Trophoblast cell (in vitro differentiated cells and primary cell): ENCODE results near the gene CYP2E1.
"Not testable (repeated sequence)": the region's sequence is repeated elsewhere in the genome, so short reads cannot be mapped to it uniquely, and the experiment has no call there.

Source experiments
- DNase-seq, 2 donors: peaks; one replicate each; pipeline ENCODE4 v3.0.0-alpha.2; 2016
- H2AFZ ChIP-seq: 2 replicates; pipeline ENCODE4 v1.6.1; 2013; ENCODE audit warnings: low read length, moderate library complexity, mild to moderate bottlenecking; ENCODE audit not compliant: insufficient read depth, poor library complexity
- H2AK5ac ChIP-seq: 2 replicates; pipeline ENCODE4 v1.6.1; 2013; ENCODE audit warnings: mild to moderate bottlenecking, low read length
- H2BK120ac ChIP-seq: 2 replicates; pipeline ENCODE4 v1.6.1; 2013; ENCODE audit warnings: low read length, mild to moderate bottlenecking, moderate library complexity; ENCODE audit not compliant: insufficient read depth, poor library complexity
- H2BK12ac ChIP-seq: 2 replicates; pipeline ENCODE4 v1.6.1; 2013; ENCODE audit warnings: mild to moderate bottlenecking, low read length, moderate library complexity
- H2BK5ac ChIP-seq: 2 replicates; pipeline ENCODE4 v1.6.1; 2013; ENCODE audit warnings: low read length, low read depth, moderate library complexity, mild to moderate bottlenecking; ENCODE audit not compliant: poor library complexity
- H3K14ac ChIP-seq: 2 replicates; pipeline ENCODE4 v1.6.1; 2013; ENCODE audit warnings: mild to moderate bottlenecking, low read length
- H3K18ac ChIP-seq: 2 replicates; pipeline ENCODE4 v1.6.1; 2013; ENCODE audit warnings: mild to moderate bottlenecking, low read length
- H3K23ac ChIP-seq: 2 replicates; pipeline ENCODE4 v1.6.1; 2013; ENCODE audit warnings: low read length
- H3K27ac ChIP-seq: 2 replicates; pipeline ENCODE4 v1.5.1; 2013; ENCODE audit warnings: low read depth, mild to moderate bottlenecking, inconsistent platforms, low read length, moderate library complexity
- H3K27me3 ChIP-seq: 2 replicates; pipeline ENCODE4 v1.6.1; 2013; ENCODE audit warnings: inconsistent platforms, mild to moderate bottlenecking, low read length, moderate library complexity; ENCODE audit not compliant: insufficient read depth
- H3K36me3 ChIP-seq, 2 experiments: 1 replicate in 1 of 2; 2 replicates in 1 of 2; pipeline ENCODE4 v1.6.1; 2013; ENCODE audit warnings: low read length in 2 of 2, mild to moderate bottlenecking in 2 of 2, moderate library complexity in 1 of 2; ENCODE audit not compliant: insufficient read depth in 2 of 2, control insufficient read depth in 1 of 2
- H3K4ac ChIP-seq: 2 replicates; pipeline ENCODE4 v1.6.1; 2013; ENCODE audit warnings: low read depth, mild to moderate bottlenecking, low read length, moderate library complexity
- H3K4me1 ChIP-seq, 2 experiments: 1 replicate in 1 of 2; 2 replicates in 1 of 2; pipeline ENCODE4 v1.6.1; 2013; ENCODE audit warnings: low read length in 2 of 2, mild to moderate bottlenecking in 2 of 2, moderate library complexity in 1 of 2; ENCODE audit not compliant: insufficient read depth in 2 of 2, control insufficient read depth in 1 of 2
- H3K4me2 ChIP-seq: 2 replicates; pipeline ENCODE4 v1.6.1; 2013; ENCODE audit warnings: inconsistent platforms, mild to moderate bottlenecking, low read length, moderate library complexity
- H3K4me3 ChIP-seq: 2 replicates; pipeline ENCODE4 v1.5.1; 2013; ENCODE audit warnings: mild to moderate bottlenecking, low read depth, low read length, inconsistent platforms
- H3K79me1 ChIP-seq: one replicate; pipeline ENCODE4 v1.6.1; 2013; ENCODE audit warnings: low read length
- H3K79me2 ChIP-seq: 2 replicates; pipeline ENCODE4 v1.6.1; 2013; ENCODE audit warnings: low read length, mild to moderate bottlenecking; ENCODE audit not compliant: control insufficient read depth, insufficient read depth, poor library complexity
- H3K9ac ChIP-seq: 2 replicates; pipeline ENCODE4 v1.6.1; 2013; ENCODE audit warnings: mild to moderate bottlenecking, low read length
- H3K9me3 ChIP-seq: 2 replicates; pipeline ENCODE4 v1.6.1; 2013; ENCODE audit warnings: low read depth, mild to moderate bottlenecking, control low read depth, inconsistent platforms, low read length; ENCODE audit not compliant: insufficient read depth
- H4K12ac ChIP-seq: 2 replicates; pipeline ENCODE4 v1.6.1; 2013; ENCODE audit warnings: low read depth, mild to moderate bottlenecking, low read length, moderate library complexity
- H4K8ac ChIP-seq: 2 replicates; pipeline ENCODE4 v1.6.1; 2013; ENCODE audit warnings: low read depth, mild to moderate bottlenecking, low read length, moderate library complexity
- H4K91ac ChIP-seq: one replicate; pipeline ENCODE4 v1.6.1; 2013; ENCODE audit warnings: low read depth, mild to moderate bottlenecking, low read length, moderate library complexity
- WGBS: extraction: QIAGEN DNeasy Blood & Tissue Kit; methylation state at CpG from one replicate; pipeline ENCODE4 v1.1.7; 2013; ENCODE audit warnings: missing lambda C conversion rate; ENCODE audit not compliant: insufficient read length, insufficient coverage; ENCODE audit errors: extremely low coverage; 5-methylcytosine and 5-hydroxymethylcytosine counted together

CYP2E1 gene

DNA sequence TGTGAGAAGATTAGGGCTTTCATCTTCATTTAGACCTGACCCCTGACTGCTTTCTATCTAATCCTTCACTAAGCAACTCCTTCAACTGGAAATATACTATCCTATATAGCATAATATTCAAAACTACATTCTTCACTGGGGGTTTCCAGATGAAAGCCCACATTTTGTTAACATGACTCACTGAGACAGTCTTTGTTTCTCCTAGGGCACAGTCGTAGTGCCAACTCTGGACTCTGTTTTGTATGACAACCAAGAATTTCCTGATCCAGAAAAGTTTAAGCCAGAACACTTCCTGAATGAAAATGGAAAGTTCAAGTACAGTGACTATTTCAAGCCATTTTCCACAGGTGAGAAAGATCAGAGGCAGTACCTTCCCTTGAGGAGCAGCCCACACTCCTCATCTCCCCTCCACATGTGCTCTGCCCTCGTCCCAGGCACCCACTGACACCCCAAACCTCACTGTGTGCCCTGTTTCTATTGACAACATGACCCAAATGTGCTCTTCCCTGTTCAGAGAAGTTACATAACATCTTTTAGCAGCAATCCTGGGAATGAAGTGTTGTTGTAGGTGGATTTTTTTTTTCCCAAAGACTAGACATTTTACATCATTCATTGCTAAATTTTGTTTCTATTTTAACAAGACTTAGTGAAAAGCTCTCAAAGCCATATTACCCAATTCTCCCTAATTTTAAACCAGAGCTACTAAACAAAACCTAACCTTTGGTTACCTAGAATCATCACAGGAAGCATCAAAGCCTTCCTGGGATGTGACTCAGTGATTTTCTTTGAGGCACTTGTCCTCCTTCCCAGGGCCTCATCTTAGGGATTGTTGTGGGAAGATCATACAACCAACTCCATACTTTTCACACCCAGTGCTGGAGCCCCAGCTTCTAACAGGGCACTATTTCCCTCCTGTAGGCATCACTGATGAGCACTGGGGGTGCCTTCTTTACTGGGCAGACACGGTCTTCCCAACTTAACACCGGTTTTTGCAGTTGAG is 10.7 kb downstream of the CYP2E1 start:
- no peak overlapping the region for H3K4ac ChIP-seq
- no peak overlapping the region for H3K9ac ChIP-seq
- no peak overlapping the region for H4K91ac ChIP-seq
- H4K12ac ChIP-seq, result no peak overlapping the region
- H2AK5ac ChIP-seq, result no peak overlapping the region
- no peaks in the 10 kb centered on the region for H3K79me2 ChIP-seq
- no peak overlapping the region for H3K23ac ChIP-seq
- H3K27ac ChIP-seq, result no peak overlapping the region
- no peaks in the 10 kb centered on the region for H3K36me3 ChIP-seq
- no CpG with 5 or more reads among the region's 4 CpGs for WGBS
- no peak overlapping the region for H2BK120ac ChIP-seq
- H4K8ac ChIP-seq, result no peak overlapping the region
- H2AFZ ChIP-seq, result no peak overlapping the region
- no peak overlapping the region for H3K18ac ChIP-seq
- DNase-seq, result no peak
- no peaks in the 10 kb centered on the region for H3K79me1 ChIP-seq
- H3K4me1 ChIP-seq, result no peaks in the 10 kb centered on the region
- H3K4me2 ChIP-seq, result no peak overlapping the region
- H3K9me3 ChIP-seq, result peaks cover 37% of the 10 kb centered on the region
- H2BK12ac ChIP-seq, result no peak overlapping the region
- H3K14ac ChIP-seq, result no peak overlapping the region
- peak overlapping the region; percentile 50 for H3K4me3 ChIP-seq
- H2BK5ac ChIP-seq, result no peak overlapping the region
- H3K27me3 ChIP-seq, result no peaks in the 10 kb centered on the region

DNA sequence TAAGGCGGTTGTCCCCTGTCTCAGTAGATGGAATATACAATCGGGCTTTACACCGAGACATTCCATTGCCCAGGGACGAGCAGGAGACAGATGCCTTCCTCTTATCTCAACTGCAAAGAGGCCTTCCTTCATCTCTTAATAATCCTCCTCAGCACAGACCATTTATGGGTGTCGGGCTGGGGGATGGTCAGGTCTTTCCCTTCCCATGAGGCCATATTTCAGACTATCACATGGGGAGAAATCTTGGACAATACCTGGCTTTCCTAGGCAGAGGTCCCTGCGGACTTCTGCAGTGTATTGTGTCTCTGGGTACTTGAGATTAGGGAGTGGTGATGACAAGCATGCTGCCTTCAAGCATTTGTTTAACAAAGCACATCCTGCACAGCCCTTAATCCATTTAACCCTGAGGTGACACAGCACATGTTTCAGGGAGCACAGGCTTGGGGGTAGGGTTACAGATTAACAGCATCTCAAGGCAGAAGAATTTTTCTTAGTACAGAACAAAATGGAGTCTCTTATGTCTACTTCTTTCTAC is 14.3 kb downstream of the CYP2E1 start:
- not testable (repeated sequence) for H2BK5ac ChIP-seq, H3K4me3 ChIP-seq, H3K27me3 ChIP-seq, H3K27ac ChIP-seq, H2AFZ ChIP-seq, H3K23ac ChIP-seq, H3K9ac ChIP-seq, H3K4me1 ChIP-seq, H2AK5ac ChIP-seq, H3K18ac ChIP-seq, H4K8ac ChIP-seq, H2BK12ac ChIP-seq, DNase-seq, H3K4ac ChIP-seq, H3K79me1 ChIP-seq, H3K14ac ChIP-seq, H4K91ac ChIP-seq, H2BK120ac ChIP-seq, H3K79me2 ChIP-seq, H3K4me2 ChIP-seq, H3K36me3 ChIP-seq, H4K12ac ChIP-seq
- no CpG with 5 or more reads among the region's 6 CpGs for WGBS
- peaks cover 25% of the 10 kb centered on the region for H3K9me3 ChIP-seq

DNA sequence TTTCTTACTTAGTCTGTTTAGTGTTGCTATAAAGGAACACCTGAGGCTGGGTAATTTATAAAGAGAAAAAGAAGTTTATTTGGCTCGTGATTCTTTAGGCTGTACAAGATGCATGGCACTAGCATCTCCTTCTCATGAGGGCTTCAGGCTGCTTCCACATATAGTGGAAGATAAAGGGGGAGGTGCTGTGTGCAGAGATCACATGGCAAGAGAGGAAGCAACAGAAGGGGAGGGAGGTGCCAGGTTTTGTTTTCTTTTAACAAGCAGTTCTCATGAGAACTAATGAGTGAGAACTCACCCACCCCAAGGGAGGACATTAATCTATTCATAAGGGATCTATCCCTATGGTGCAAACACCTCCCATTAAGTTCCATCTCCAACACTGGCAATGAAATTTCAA is 17.3 kb downstream of the CYP2E1 start:
- no peak overlapping the region for H2AK5ac ChIP-seq
- DNase-seq, result no peak
- no peaks in the 10 kb centered on the region for H3K79me2 ChIP-seq
- H3K4me2 ChIP-seq, result no peak overlapping the region
- H3K9me3 ChIP-seq, result peaks cover 14% of the 10 kb centered on the region
- H2AFZ ChIP-seq, result no peak overlapping the region
- no peak overlapping the region for H2BK12ac ChIP-seq
- H3K18ac ChIP-seq, result no peak overlapping the region
- no peak overlapping the region for H3K14ac ChIP-seq
- H3K4me3 ChIP-seq, result no peak overlapping the region
- no peak overlapping the region for H2BK120ac ChIP-seq
- no peak overlapping the region for H3K23ac ChIP-seq
- no peak overlapping the region for H3K9ac ChIP-seq
- H3K4ac ChIP-seq, result no peak overlapping the region
- H4K91ac ChIP-seq, result no peak overlapping the region
- no peak overlapping the region for H3K27ac ChIP-seq
- no peak overlapping the region for H4K12ac ChIP-seq
- H2BK5ac ChIP-seq, result no peak overlapping the region
- H3K27me3 ChIP-seq, result no peaks in the 10 kb centered on the region
- WGBS, result no CpG with 5 or more reads among the region's 1 CpG
- no peak overlapping the region for H4K8ac ChIP-seq
- no peaks in the 10 kb centered on the region for H3K4me1 ChIP-seq
- no peaks in the 10 kb centered on the region for H3K36me3 ChIP-seq
- no peaks in the 10 kb centered on the region for H3K79me1 ChIP-seq

DNA sequence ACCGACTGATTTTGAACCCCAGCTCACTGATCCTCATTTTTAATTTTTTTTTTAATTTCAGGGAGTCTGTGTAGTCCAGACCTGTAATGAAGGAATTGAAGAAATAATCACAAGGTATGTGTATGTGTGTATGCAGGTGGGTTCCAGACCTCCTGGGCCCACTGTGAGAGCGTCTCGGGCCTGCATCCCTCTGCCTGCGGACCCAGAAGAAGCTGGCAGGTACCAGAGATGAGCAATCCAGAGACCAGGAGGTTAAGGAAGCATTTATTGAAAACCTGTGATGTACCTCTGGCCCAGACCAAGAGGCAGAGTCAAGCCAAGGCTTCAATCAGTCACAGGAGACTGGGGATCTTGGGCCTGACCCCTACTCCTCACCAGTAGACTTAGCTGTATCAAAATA is 27.4 kb downstream of the CYP2E1 start:
- Histone ChIP-seq H3K23ac (no peak overlapping the region), H3K4me1 (no peaks in the 10 kb centered on the region), H2AK5ac (no peak overlapping the region), H4K8ac (no peak overlapping the region), H3K79me1 (no peaks in the 10 kb centered on the region), H3K36me3 (no peaks in the 10 kb centered on the region), H3K4me2 (no peak overlapping the region), H4K91ac (no peak overlapping the region), H3K18ac (no peak overlapping the region), H4K12ac (no peak overlapping the region), H2AFZ (no peak overlapping the region), H3K9ac (no peak overlapping the region), H3K27me3 (no peaks in the 10 kb centered on the region), H2BK120ac (no peak overlapping the region), H3K9me3 (peaks cover 48% of the 10 kb centered on the region), H3K4me3 (no peak overlapping the region), H3K79me2 (no peaks in the 10 kb centered on the region), H3K27ac (no peak overlapping the region), H2BK5ac (no peak overlapping the region), H2BK12ac (no peak overlapping the region), H3K14ac (no peak overlapping the region), H3K4ac (no peak overlapping the region)
- DNase-seq, result no peak
- WGBS, result no CpG with 5 or more reads among the region's 4 CpGs
